Calu3 (cell line): ENCODE measurements around the gene FLYWCH1. TPM values are rescaled to one million over a fixed set of nuclear protein-coding genes. Genes with fewer than 3 reads are reported as not detected.
A peak's percentile ranks its signal among the peaks of the same experiment; 100 is the strongest.

ENCODE experiments used
- BruUV-seq: library from RNA; stranded (reverse); fragments of 400-500 nt; replicated peaks from 2 replicates; lab custom pipeline; 2021; lab: Mats Ljungman, UMichigan
- CTCF ChIA-PET: fragments of 300-600 bp; sonication (Branson Sonifier 250); formaldehyde crosslinking; loops from one replicate; lab custom pipeline; 2022; ENCODE audit warnings: antibody characterized with exemption; lab: Charles Lee
- DNase-seq: peaks from one replicate; pipeline ENCODE4 v3.0.0; 2022
- H3K27ac Mint-ChIP-seq: one replicate; pipeline ENCODE4 v1.8.0; 2022; ENCODE audit warnings: mixed read lengths; ENCODE audit not compliant: unreplicated experiment
- H3K27me3 Mint-ChIP-seq: one replicate; pipeline ENCODE4 v1.8.0; 2022; ENCODE audit warnings: mixed read lengths; ENCODE audit not compliant: unreplicated experiment
- H3K36me3 Mint-ChIP-seq: one replicate; pipeline ENCODE4 v1.8.0; 2022; ENCODE audit warnings: mild to moderate bottlenecking, moderate library complexity, mixed read lengths; ENCODE audit not compliant: insufficient read depth, unreplicated experiment
- H3K4me1 Mint-ChIP-seq: one replicate; pipeline ENCODE4 v1.8.0; 2022; ENCODE audit warnings: mild to moderate bottlenecking, low read depth, mixed read lengths; ENCODE audit not compliant: unreplicated experiment
- H3K4me3 Mint-ChIP-seq: one replicate; pipeline ENCODE4 v1.8.0; 2022; ENCODE audit warnings: mild to moderate bottlenecking, low read depth, moderate library complexity, mixed read lengths; ENCODE audit not compliant: unreplicated experiment
- H3K9me3 Mint-ChIP-seq: one replicate; pipeline ENCODE4 v1.8.0; 2022; ENCODE audit warnings: low read depth, mixed read lengths; ENCODE audit not compliant: unreplicated experiment
- intact Hi-C: fragments of 100-400 bp; cut with micrococcal nuclease; formaldehyde crosslinking; loops from one replicate; pipeline ENCODE4 v1.10.0; 2022; ENCODE audit not compliant: unreplicated experiment
- total RNA-seq: library from RNA; stranded (reverse); gene quantifications from 2 replicates; pipeline ENCODE4 v1.2.3, GENCODE V29; 2022
- TF ChIP-seq, protein P1 (sequence below): fragments of 200-600 bp; IDR thresholded peaks from one replicate; pipeline ENCODE4 v1.8.0; 2022; ENCODE audit warnings: antibody characterized with exemption; ENCODE audit not compliant: unreplicated experiment

The FLYWCH1 gene
- total RNA-seq, 1 experiment from 2014 or later = 34.8 TPM

GRCh38 chr16:2977440-2977839 lies 65.7 kb downstream of the FLYWCH1 start:
- H3K36me3 Mint-ChIP-seq = peaks cover 53% of the 10 kb centered on the region
- H3K27ac Mint-ChIP-seq = no peak overlapping the region
- H3K4me1 Mint-ChIP-seq = peaks cover 36% of the 10 kb centered on the region
- H3K27me3 Mint-ChIP-seq = no peaks in the 10 kb centered on the region
- CTCF ChIA-PET = interaction anchor here (0.6 to 1.6 kb wide), 3 partner anchors 7 to 1561 kb away, joined by 3 to 5 read pairs (median 3); partner anchors contain the start of gene CDIP1
- peak overlapping the region; percentile 19 for H3K4me3 Mint-ChIP-seq
- peak; percentile 35 for DNase-seq
- TF ChIP-seq, protein P1, sequence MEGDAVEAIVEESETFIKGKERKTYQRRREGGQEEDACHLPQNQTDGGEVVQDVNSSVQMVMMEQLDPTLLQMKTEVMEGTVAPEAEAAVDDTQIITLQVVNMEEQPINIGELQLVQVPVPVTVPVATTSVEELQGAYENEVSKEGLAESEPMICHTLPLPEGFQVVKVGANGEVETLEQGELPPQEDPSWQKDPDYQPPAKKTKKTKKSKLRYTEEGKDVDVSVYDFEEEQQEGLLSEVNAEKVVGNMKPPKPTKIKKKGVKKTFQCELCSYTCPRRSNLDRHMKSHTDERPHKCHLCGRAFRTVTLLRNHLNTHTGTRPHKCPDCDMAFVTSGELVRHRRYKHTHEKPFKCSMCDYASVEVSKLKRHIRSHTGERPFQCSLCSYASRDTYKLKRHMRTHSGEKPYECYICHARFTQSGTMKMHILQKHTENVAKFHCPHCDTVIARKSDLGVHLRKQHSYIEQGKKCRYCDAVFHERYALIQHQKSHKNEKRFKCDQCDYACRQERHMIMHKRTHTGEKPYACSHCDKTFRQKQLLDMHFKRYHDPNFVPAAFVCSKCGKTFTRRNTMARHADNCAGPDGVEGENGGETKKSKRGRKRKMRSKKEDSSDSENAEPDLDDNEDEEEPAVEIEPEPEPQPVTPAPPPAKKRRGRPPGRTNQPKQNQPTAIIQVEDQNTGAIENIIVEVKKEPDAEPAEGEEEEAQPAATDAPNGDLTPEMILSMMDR = no peak
- no peaks in the 10 kb centered on the region for H3K9me3 Mint-ChIP-seq
- BruUV-seq = no TSS peak
- intact Hi-C loops = no loop called here

DNA sequence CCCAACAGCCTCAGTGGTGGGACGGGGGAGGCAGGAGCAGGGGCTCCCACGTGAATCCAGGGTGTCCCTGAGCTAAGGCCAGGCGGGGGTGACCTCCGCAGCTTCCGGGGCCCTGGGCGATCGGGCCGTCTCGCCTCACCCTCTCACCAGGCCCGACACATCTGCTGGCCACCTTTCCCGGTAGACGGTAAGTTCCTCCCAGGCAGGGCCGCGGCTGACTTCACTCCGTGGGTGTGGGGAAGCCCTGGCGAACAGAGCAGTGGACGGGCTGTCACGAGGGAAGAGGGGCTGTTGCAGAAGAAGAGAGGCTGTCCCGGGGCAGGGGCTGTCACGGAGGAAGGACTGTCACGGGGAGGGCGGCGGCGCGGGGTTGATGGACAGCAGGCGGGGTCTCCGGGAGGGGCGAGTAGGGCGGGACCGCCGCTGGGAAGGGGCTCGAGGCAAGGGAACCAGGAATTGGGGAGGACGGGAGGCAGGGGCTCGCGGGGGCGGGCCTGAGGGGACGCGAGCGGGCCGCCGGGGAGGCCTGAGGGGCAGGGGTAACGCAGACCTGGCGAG lies 68.0 kb downstream of the FLYWCH1 start:
- Mint-ChIP-seq H3K4me1 (peaks cover 40% of the 10 kb centered on the region), H3K27ac (peak overlapping the region; percentile 82), H3K27me3 (no peaks in the 10 kb centered on the region), H3K9me3 (no peaks in the 10 kb centered on the region), H3K36me3 (peaks cover 45% of the 10 kb centered on the region), H3K4me3 (peak overlapping the region; percentile 88)
- TSS peak; percentile 60 for BruUV-seq
- DNase-seq = peak; percentile 48
- intact Hi-C loops = no loop called here
- CTCF ChIA-PET = interaction anchor here (0.6 to 1.9 kb wide), 3 partner anchors 10 to 32 kb away, joined by 4 to 8 read pairs (median 5); no protein-coding TSS in a partner anchor
- TF ChIP-seq, protein P1 = no peak

DNA sequence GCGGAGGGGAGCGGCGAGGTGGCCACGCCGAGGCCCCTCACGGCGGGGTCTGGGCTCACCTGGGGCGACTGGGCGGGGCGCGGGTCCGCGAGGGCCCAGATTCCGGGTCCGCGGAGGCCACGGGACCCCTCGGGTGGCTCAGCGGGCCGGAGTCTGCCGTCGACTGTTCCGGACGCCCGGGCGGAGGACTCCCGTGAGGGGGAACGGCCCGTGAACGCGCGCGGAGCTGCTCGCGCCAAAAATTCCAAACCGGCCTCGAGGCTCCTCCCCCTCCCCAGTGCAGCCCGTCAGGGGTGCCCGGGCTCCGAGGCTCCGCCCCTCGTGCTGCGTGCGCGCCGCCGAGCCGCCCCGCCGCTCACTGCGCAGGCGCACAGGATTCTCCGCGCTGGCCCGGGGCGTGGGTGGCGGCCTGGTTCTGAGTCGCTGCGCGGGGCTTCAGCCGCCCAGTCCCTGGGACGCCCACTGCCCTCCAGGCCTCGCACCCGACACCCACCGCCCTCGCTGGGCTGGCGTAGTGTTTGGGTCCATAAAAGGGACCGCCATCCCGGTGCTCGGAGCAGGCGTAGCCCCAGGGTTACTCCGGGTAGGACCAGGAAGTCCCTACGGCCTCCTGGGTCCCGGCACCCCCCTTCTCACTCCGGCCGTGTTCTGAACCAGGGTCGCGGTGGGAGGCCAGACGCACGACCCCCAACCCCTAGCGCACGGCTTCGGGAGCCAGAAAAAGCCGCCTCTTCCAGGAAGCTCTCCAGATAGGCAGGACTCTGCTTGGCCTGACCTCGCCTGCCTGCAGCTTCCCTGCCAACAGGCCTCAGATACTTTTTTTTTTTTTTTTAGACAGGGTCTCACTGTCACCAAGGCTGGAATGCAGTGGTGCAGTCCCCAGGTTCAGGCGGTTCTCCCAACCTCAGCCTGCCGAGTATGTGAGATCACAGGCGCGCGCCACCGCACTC lies 68.8 kb downstream of the FLYWCH1 start, which contains the start of gene PKMYT1:
TSS of gene PKMYT1 (minus strand) at position 220 of the 950 bp plus-strand sequence. CDS start 789 bp downstream, outside the sequence.
- no peaks in the 10 kb centered on the region for H3K27me3 Mint-ChIP-seq
- peak within 1 kb of the TSS; percentile 82 for H3K27ac Mint-ChIP-seq
- H3K9me3 Mint-ChIP-seq = no peaks in the 10 kb centered on the region
- DNase-seq = peak; percentile 98
- peak within 1 kb of the TSS; percentile 88 for H3K4me3 Mint-ChIP-seq
- intact Hi-C loops = no loop called here
- CTCF ChIA-PET = interaction anchor here (1.3 to 1.9 kb wide), 2 partner anchors 10 to 18 kb away, joined by 4 to 8 read pairs; no protein-coding TSS in a partner anchor
- H3K4me1 Mint-ChIP-seq = peaks cover 40% of the 10 kb centered on the region
- H3K36me3 Mint-ChIP-seq = peaks cover 45% of the 10 kb centered on the region
- BruUV-seq = TSS peak; percentile 89
- TF ChIP-seq, protein P1 = no peak

GRCh38 chr16:2981177-2981898 lies 69.6 kb downstream of the FLYWCH1 start:
- H3K36me3 Mint-ChIP-seq = peaks cover 37% of the 10 kb centered on the region
- peak overlapping the region; percentile 88 for H3K4me3 Mint-ChIP-seq
- no TSS peak for BruUV-seq
- CTCF ChIA-PET = interaction anchor here (1.9 to 2.1 kb wide), 2 partner anchors 11 kb away, joined by 8 to 10 read pairs; no protein-coding TSS in a partner anchor
- H3K4me1 Mint-ChIP-seq = peaks cover 40% of the 10 kb centered on the region
- TF ChIP-seq, protein P1 = no peak
- peak overlapping the region; percentile 61 for H3K27ac Mint-ChIP-seq
- no peaks in the 10 kb centered on the region for H3K9me3 Mint-ChIP-seq
- intact Hi-C loops = no loop called here
- H3K27me3 Mint-ChIP-seq = no peaks in the 10 kb centered on the region
- no peak for DNase-seq
